DMS79 (cell line): Measurements from ENCODE around the gene AKR1C8.
"Not testable (repeated sequence)": the region's sequence is repeated elsewhere in the genome, so short reads cannot be mapped to it uniquely, and the experiment has no call there.

Experiments
- DNase-seq: peaks from one replicate; lab custom pipeline; 2025; lab: John Stamatoyannopoulos, UW

Gene AKR1C8

GRCh38 chr10:5165738-5166137, 19.2 kb downstream of the AKR1C8 start:
- DNase-seq = no peak

- DNase-seq = no peak
These were observed 21.5 kb downstream of the AKR1C8 start for GRCh38 chr10:5163487-5163886.

- no peak for DNase-seq
These were observed 25.8 kb downstream of the AKR1C8 start for GRCh38 chr10:5159126-5159525.

- no peak for DNase-seq
These were observed 27.4 kb downstream of the AKR1C8 start for GRCh38 chr10:5157501-5157900.

- no peak for DNase-seq
These were observed 29.0 kb downstream of the AKR1C8 start for GRCh38 chr10:5155951-5156350.

GRCh38 chr10:5151076-5151475, 33.9 kb downstream of the AKR1C8 start:
- DNase-seq = no peak

- no peak for DNase-seq
These were observed 36.3 kb downstream of the AKR1C8 start for GRCh38 chr10:5148678-5149032.

- no peak for DNase-seq
These were observed 36.8 kb downstream of the AKR1C8 start for GRCh38 chr10:5147981-5148677.

- no peak for DNase-seq
These were observed 37.5 kb downstream of the AKR1C8 start for GRCh38 chr10:5147255-5147980.

- DNase-seq = no peak
These were observed 38.1 kb downstream of the AKR1C8 start for GRCh38 chr10:5146920-5147254.

- DNase-seq = no peak
These were observed 41.8 kb downstream of the AKR1C8 start for GRCh38 chr10:5143137-5143536.

- DNase-seq = no peak
These were observed 42.8 kb downstream of the AKR1C8 start for GRCh38 chr10:5142199-5142598.

GRCh38 chr10:5137699-5138098, 47.3 kb downstream of the AKR1C8 start:
- not testable (repeated sequence) for DNase-seq

GRCh38 chr10:5136468-5137087, 48.4 kb downstream of the AKR1C8 start:
- DNase-seq = no peak

GRCh38 chr10:5135581-5135980, 49.4 kb downstream of the AKR1C8 start:
- DNase-seq = no peak

GRCh38 chr10:5125315-5126044, 59.5 kb downstream of the AKR1C8 start:
- no peak for DNase-seq

- no peak for DNase-seq
These were observed 61.1 kb downstream of the AKR1C8 start for GRCh38 chr10:5123886-5124285.

- not testable (repeated sequence) for DNase-seq
These were observed 65.0 kb downstream of the AKR1C8 start for GRCh38 chr10:5119997-5120396.

GRCh38 chr10:5117026-5117425, 67.9 kb downstream of the AKR1C8 start:
- DNase-seq = no peak

- DNase-seq = no peak
These were observed 68.3 kb downstream of the AKR1C8 start for GRCh38 chr10:5116621-5117020.

- not testable (repeated sequence) for DNase-seq
These were observed 75.1 kb downstream of the AKR1C8 start for GRCh38 chr10:5109861-5110260.

GRCh38 chr10:5108658-5109416, 76.1 kb downstream of the AKR1C8 start:
- DNase-seq = no peak
